NB4 (cell line): ENCODE measurements around the gene ANO9.
A peak's percentile ranks its signal among the peaks of the same experiment; 100 is the strongest.

Experiments used
- DNase-seq: peaks from one replicate; pipeline ENCODE4 v3.0.0; 2010; ENCODE audit warnings: low read depth
- H3K4me3 ChIP-seq: one replicate; pipeline ENCODE4 v1.5.1; 2011; ENCODE audit warnings: mild to moderate bottlenecking, low read depth, low read length, moderate library complexity
- MYC ChIP-seq: IDR thresholded peaks from 2 replicates; pipeline ENCODE4 v1.6.1; 2011; ENCODE audit warnings: low read depth, low read length
- POLR2A ChIP-seq: IDR thresholded peaks from 2 replicates; pipeline ENCODE4 v1.6.1; 2011; ENCODE audit warnings: mild to moderate bottlenecking; ENCODE audit not compliant: insufficient read length; ENCODE audit errors: extremely low read depth
- TF ChIP-seq, protein P1 (sequence below): IDR thresholded peaks from one replicate; pipeline ENCODE4 v1.5.1; 2012; ENCODE audit warnings: low read depth, low read length
- TF ChIP-seq, protein P2 (sequence below): IDR thresholded peaks from 2 replicates; pipeline ENCODE4 v1.6.1; 2011; ENCODE audit warnings: low read depth, low read length

Gene ANO9

DNA sequence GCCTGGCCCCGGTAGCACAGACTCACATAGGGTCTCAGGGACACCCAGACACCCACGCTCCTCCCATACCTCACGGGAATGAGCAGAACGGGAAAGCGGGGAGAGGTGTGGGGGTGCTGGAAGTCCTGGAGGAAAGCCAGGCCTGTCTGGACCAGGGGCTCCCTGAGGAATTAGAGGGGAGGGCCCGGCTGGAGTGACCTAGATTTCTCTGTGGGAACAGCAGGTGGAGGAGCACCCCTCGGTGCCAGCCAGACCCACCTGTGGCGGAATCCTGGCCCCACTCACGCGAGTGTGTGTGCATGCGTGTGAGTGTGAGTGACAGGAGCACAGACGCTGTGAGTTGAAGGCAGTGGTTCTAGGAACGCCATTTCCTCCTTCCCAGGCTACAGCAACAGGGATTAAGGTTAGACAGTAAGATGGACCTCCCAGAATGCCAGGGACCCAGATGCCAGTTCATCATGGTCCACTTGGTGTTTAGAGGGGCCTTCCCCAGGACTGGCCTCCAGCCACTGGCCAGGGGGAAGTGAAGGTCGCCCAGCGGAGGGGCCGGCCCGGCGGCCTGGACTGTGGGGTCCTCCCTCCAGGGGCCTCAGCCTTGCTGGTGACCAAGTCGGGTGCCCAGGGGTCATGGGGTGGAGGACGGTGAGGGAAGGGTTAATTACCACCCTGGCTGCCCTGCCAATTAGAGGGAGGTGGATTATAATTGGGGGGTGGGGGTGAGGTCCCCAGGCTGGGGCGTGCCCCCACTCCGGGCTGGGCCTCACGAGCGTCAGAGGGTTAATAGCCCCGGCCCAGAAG is 46.8 kb downstream of the ANO9 start:
- TF ChIP-seq, protein P1, sequence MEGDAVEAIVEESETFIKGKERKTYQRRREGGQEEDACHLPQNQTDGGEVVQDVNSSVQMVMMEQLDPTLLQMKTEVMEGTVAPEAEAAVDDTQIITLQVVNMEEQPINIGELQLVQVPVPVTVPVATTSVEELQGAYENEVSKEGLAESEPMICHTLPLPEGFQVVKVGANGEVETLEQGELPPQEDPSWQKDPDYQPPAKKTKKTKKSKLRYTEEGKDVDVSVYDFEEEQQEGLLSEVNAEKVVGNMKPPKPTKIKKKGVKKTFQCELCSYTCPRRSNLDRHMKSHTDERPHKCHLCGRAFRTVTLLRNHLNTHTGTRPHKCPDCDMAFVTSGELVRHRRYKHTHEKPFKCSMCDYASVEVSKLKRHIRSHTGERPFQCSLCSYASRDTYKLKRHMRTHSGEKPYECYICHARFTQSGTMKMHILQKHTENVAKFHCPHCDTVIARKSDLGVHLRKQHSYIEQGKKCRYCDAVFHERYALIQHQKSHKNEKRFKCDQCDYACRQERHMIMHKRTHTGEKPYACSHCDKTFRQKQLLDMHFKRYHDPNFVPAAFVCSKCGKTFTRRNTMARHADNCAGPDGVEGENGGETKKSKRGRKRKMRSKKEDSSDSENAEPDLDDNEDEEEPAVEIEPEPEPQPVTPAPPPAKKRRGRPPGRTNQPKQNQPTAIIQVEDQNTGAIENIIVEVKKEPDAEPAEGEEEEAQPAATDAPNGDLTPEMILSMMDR = no peak
- TF ChIP-seq MYC = no peak
- TF ChIP-seq, protein P2, sequence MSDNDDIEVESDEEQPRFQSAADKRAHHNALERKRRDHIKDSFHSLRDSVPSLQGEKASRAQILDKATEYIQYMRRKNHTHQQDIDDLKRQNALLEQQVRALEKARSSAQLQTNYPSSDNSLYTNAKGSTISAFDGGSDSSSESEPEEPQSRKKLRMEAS = no peak
- TF ChIP-seq POLR2A = no peak
- DNase-seq = no peak
- no peak overlapping the region for H3K4me3 ChIP-seq

DNA sequence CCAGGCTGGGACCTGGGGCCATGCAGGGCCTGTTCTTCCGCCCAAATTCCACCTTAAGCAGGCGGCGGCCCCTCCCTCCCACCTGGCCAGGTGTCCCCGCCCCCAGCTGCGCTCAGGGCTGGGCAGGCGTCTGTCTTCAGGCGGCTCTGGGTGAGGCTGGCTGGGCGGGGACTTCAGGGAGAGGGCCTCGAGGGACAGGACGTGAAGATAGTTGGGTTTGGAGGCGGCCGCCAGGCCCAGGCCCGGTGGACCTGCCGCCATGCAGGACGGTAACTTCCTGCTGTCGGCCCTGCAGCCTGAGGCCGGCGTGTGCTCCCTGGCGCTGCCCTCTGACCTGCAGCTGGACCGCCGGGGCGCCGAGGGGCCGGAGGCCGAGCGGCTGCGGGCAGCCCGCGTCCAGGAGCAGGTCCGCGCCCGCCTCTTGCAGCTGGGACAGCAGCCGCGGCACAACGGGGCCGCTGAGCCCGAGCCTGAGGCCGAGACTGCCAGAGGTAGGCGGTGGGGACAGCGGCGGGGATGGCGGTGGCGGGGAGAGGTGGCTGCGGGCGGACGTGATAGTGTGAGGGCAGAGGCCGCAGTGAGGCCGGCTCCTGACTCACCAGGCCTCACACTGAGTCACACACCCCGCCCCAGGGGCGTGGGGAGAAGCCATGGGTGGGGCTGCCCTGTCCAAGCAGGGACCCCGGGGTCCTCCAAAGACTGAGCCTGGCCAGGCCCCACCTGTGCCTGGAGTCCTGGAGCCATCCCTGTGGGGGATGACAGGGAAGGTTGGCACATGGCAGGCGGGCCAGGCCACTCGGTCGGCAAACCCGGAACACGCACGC is 47.6 kb downstream of the ANO9 start, which contains the start of gene PKP3:
PKP3 (plus strand) TSS at position 176 of the 824 bp plus-strand sequence; CDS start at position 260, 84 bp downstream.
- H3K4me3 ChIP-seq = no peak within 1 kb of the TSS
- TF ChIP-seq, protein P2 = no peak
- no peak for TF ChIP-seq MYC
- TF ChIP-seq, protein P1 = no peak
- no peak for TF ChIP-seq POLR2A
- no peak for DNase-seq

DNA sequence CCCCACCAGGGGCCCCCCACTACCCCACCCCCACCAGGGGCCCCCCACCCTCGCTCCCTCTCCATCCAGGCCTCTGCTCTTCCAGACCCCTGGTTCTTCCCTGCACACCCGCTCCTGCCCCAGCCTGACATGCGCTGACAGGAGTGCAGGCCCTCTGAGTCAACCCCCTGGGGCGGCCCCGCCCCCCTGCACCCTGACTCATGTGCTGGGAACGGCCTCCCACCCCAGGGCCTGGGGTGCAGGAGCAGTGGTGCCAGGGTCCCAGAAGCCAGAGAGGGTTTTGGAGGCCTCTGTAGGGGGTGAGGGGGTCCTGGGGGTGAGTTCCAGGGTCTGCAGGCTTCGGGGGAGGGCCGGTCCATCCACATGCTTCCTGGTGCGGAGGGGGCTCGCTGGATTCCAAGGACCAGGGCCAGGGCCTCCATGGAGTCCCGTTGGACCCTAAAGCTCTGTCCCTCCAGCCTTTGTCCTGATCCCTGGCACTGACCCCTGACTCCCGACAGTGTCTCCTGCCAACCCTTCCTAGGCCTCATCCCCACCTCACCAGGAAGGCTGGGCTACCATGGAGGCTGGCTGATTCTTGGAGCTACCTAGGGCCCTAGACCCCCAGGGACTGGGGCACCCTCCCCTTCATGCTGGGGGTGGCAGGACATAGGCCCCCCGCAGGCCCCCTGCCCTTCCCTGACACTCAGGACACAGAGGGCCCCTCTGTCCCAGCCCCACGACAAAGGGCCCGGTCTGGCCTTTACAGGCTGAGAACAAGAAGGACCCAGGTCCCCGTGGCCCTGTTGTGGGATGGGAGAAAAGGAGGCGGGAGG is 48.4 kb downstream of the ANO9 start:
- peak; percentile 62 for DNase-seq
- no peak for TF ChIP-seq MYC
- TF ChIP-seq, protein P1 = no peak
- no peak overlapping the region for H3K4me3 ChIP-seq

DNA sequence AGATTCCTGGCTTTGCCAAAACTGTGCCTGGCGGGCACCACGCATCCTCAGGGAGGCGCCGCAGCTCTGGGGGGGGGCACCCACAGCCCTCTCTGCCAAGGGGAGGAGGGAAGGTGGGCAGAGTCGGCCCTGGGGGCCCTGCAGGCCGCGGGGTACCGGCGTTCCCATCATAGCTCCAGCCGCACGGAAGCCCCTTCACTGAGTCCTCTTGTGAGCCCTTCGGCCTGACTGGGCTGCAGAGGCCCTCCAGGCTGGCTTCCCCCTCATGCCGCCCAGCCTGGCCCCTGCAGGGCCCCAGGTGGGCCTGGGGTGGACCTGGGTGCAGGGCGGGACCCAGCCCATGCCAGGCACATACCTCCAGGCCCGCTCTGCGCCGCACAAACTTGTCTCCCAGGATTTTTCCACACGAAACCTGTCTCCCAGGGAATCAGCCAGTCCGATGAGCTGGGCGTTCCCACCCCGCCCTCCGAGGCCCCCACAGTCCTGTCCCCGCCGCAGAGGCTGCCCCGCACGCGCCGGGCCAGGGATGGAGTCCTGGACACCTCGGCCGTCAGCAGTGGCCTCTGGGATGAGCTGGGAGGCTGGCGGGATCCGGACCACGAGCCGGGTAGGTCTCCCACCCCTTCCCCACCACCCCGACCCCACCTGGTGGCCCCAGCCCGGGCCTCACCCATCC is 49.6 kb downstream of the ANO9 start:
- no peak for DNase-seq
- TF ChIP-seq, protein P2 = no peak
- TF ChIP-seq, protein P1 = no peak
- TF ChIP-seq MYC (no peak), POLR2A (no peak)

DNA sequence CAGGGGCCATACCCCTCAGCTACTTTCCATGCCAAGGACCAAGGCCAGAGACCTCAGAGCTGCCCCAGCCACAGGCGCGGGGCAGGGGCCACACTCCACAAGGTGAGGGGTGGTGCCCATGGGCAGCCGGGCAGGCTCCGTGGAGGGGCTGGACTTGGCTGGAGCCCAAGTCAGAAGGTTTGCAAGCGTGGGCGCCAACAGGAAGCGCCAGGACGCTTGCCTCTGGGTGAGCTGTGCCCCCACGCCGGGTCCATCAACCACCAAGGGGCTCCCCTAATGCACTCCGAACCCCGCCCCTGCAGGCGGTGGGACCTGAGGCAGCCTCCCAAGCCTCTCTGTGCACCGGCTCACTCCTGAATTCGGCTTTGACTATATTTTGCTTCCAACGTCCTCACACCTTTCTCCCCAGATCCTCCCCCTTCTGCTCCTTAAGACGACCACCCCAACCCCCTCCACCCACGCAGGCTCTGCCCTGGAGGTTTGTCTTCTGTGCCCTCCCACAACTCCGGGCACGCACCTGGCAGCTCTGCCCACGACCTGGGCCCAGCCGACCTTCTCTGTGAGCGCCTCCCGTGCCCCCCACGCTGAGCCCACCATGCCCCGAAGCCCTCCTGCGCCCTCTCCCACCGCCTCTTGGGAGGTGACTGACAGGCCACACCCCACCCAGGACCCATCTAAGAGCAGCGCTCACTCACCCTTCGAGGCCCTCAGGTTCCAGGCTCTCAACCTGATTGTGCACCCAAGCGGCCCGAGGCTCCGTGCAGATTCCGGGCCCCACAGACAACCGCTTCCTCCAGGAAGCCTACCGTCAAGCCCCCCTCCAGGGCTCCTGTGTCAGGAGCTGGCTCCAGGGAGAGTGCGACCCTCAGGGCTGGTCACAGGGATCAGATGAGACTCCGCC is 50.4 kb downstream of the ANO9 start:
- TF ChIP-seq, protein P2 = no peak
- TF ChIP-seq MYC (no peak), POLR2A (no peak)
- TF ChIP-seq, protein P1 = no peak

More for the DNA sequence above, 49.6 kb downstream of the ANO9 start:
- no peak overlapping the region for H3K4me3 ChIP-seq

More for the DNA sequence above, 50.4 kb downstream of the ANO9 start:
- no peak overlapping the region for H3K4me3 ChIP-seq
- DNase-seq = no peak
